ENCODE results near the gene PLPPR5. TPM values are rescaled to one million over a fixed set of nuclear protein-coding genes. Genes with fewer than 3 reads are reported as not detected.

The PLPPR5 gene
- total RNA-seq, 1 experiment from 2014 or later, result not detected

DNA sequence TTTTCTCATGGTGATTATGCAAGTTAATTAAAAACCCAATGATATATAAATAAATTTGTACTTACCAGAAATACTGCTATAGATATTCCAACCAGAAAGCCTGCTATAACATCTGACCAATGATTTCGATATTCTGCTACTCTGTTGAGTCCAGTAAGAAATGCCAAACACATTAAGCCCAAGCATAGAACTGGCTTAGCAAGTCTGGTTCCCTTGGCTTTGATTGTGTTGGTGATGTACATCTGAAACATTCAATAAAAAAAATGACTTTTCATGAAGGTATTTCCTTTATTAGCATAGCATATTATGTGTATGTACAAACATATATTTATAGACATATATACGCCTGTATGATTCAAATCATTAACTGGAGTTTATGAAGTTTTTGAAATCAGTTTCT is 82.8 kb downstream of the PLPPR5 start:
- no peak overlapping the region for H3K4me3 ChIP-seq (ENCODE audit: low read depth, low read length, poor library complexity, severe bottlenecking)
- no peaks in the 10 kb centered on the region for H3K27me3 ChIP-seq (replicated peaks; ENCODE audit: insufficient read depth, low read depth, low read length, poor library complexity)
- ChIA-PET CTCF (no interaction called here), POLR2A (ENCODE audit: low non-redundant PET) (no interaction called here)
- intact Hi-C loops (cut with micrococcal nuclease; ENCODE audit: unreplicated experiment), result no loop called here
- no peak overlapping the region for H3K27ac ChIP-seq (ENCODE audit: low read depth, low read length, poor library complexity, severe bottlenecking)
- H3K36me3 ChIP-seq (ENCODE audit: insufficient read depth, low read length, poor library complexity, severe bottlenecking), result no peaks in the 10 kb centered on the region
- H3K4me1 ChIP-seq (ENCODE audit: insufficient read depth, low read length, poor library complexity, severe bottlenecking), result no peaks in the 10 kb centered on the region
- TF ChIP-seq, protein P1, sequence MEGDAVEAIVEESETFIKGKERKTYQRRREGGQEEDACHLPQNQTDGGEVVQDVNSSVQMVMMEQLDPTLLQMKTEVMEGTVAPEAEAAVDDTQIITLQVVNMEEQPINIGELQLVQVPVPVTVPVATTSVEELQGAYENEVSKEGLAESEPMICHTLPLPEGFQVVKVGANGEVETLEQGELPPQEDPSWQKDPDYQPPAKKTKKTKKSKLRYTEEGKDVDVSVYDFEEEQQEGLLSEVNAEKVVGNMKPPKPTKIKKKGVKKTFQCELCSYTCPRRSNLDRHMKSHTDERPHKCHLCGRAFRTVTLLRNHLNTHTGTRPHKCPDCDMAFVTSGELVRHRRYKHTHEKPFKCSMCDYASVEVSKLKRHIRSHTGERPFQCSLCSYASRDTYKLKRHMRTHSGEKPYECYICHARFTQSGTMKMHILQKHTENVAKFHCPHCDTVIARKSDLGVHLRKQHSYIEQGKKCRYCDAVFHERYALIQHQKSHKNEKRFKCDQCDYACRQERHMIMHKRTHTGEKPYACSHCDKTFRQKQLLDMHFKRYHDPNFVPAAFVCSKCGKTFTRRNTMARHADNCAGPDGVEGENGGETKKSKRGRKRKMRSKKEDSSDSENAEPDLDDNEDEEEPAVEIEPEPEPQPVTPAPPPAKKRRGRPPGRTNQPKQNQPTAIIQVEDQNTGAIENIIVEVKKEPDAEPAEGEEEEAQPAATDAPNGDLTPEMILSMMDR (conservative IDR thresholded peaks at IDR 0.05; ENCODE audit: low read depth, low read length), result no peak
- no peak for TF ChIP-seq EZH2 (IDR thresholded peaks at IDR 0.05; ENCODE audit: borderline replicate concordance, low read depth, low read length, poor library complexity, severe bottlenecking)
- DNase-seq (ENCODE audit: low spot score), result no peak
- BruUV-seq (replicated peaks), result no TSS peak
- H3K9me3 ChIP-seq (ENCODE audit: low read depth, low read length, poor library complexity, severe bottlenecking), result no peaks in the 10 kb centered on the region

- Histone ChIP-seq H3K4me1 (ENCODE audit: insufficient read depth, low read length, poor library complexity, severe bottlenecking) (no peaks in the 10 kb centered on the region), H3K4me3 (ENCODE audit: low read depth, low read length, poor library complexity, severe bottlenecking) (no peak overlapping the region), H3K36me3 (ENCODE audit: insufficient read depth, low read length, poor library complexity, severe bottlenecking) (no peaks in the 10 kb centered on the region), H3K27me3 (replicated peaks; ENCODE audit: insufficient read depth, low read depth, low read length, poor library complexity) (no peaks in the 10 kb centered on the region), H3K27ac (ENCODE audit: low read depth, low read length, poor library complexity, severe bottlenecking) (no peak overlapping the region), H3K9me3 (ENCODE audit: low read depth, low read length, poor library complexity, severe bottlenecking) (no peaks in the 10 kb centered on the region)
- no TSS peak for BruUV-seq (replicated peaks)
- CTCF ChIA-PET, result no interaction called here
- DNase-seq (ENCODE audit: low spot score), result no peak
- TF ChIP-seq EZH2 (IDR thresholded peaks at IDR 0.05; ENCODE audit: borderline replicate concordance, low read depth, low read length, poor library complexity, severe bottlenecking), result no peak
- TF ChIP-seq, protein P1 (conservative IDR thresholded peaks at IDR 0.05; ENCODE audit: low read depth, low read length), result no peak
- intact Hi-C loops (cut with micrococcal nuclease; ENCODE audit: unreplicated experiment), result no loop called here
- POLR2A ChIA-PET (ENCODE audit: low non-redundant PET), result no interaction called here
Observed at GRCh38 chr1:98920441-98921110, 84.1 kb downstream of the PLPPR5 start.

DNA sequence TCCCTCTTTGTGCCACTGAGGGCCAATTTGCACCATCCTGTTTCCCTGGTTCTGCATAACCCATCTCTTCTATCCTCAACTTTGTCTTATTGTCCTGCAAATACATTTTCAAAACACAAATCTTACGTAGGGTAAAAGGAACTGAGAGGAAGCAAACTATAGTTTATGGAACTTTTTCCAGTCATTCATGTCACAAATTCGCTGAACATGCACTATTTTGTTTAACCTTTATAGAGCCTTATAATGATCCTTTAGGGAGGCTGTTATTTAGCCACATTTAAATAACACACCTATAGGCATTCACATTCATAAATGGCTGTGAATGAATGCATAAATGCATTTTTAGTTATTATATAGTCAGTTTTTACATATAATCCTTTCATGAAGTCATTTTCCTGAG is 85.0 kb downstream of the PLPPR5 start:
- H3K36me3 ChIP-seq (ENCODE audit: insufficient read depth, low read length, poor library complexity, severe bottlenecking), result no peaks in the 10 kb centered on the region
- intact Hi-C loops (cut with micrococcal nuclease; ENCODE audit: unreplicated experiment), result no loop called here
- BruUV-seq (replicated peaks), result no TSS peak
- POLR2A ChIA-PET (ENCODE audit: low non-redundant PET), result no interaction called here
- H3K9me3 ChIP-seq (ENCODE audit: low read depth, low read length, poor library complexity, severe bottlenecking), result no peaks in the 10 kb centered on the region
- H3K27ac ChIP-seq (ENCODE audit: low read depth, low read length, poor library complexity, severe bottlenecking), result no peak overlapping the region
- CTCF ChIA-PET, result no interaction called here
- no peak overlapping the region for H3K4me3 ChIP-seq (ENCODE audit: low read depth, low read length, poor library complexity, severe bottlenecking)
- no peaks in the 10 kb centered on the region for H3K4me1 ChIP-seq (ENCODE audit: insufficient read depth, low read length, poor library complexity, severe bottlenecking)
- no peak for DNase-seq (ENCODE audit: low spot score)
- TF ChIP-seq, protein P1 (conservative IDR thresholded peaks at IDR 0.05; ENCODE audit: low read depth, low read length), result no peak
- TF ChIP-seq EZH2 (IDR thresholded peaks at IDR 0.05; ENCODE audit: borderline replicate concordance, low read depth, low read length, poor library complexity, severe bottlenecking), result no peak
- no peaks in the 10 kb centered on the region for H3K27me3 ChIP-seq (replicated peaks; ENCODE audit: insufficient read depth, low read depth, low read length, poor library complexity)

Measured in A673 (cell line).